ELR (cell line): ENCODE measurements around the gene TAF4B.
"Not testable (repeated sequence)": the region's sequence is repeated elsewhere in the genome, so short reads cannot be mapped to it uniquely, and the experiment has no call there.

Source experiments
- DNase-seq: peaks from one replicate; pipeline ENCODE4 v3.0.0-alpha.2; 2015; ENCODE audit warnings: low read depth

Gene TAF4B

DNA sequence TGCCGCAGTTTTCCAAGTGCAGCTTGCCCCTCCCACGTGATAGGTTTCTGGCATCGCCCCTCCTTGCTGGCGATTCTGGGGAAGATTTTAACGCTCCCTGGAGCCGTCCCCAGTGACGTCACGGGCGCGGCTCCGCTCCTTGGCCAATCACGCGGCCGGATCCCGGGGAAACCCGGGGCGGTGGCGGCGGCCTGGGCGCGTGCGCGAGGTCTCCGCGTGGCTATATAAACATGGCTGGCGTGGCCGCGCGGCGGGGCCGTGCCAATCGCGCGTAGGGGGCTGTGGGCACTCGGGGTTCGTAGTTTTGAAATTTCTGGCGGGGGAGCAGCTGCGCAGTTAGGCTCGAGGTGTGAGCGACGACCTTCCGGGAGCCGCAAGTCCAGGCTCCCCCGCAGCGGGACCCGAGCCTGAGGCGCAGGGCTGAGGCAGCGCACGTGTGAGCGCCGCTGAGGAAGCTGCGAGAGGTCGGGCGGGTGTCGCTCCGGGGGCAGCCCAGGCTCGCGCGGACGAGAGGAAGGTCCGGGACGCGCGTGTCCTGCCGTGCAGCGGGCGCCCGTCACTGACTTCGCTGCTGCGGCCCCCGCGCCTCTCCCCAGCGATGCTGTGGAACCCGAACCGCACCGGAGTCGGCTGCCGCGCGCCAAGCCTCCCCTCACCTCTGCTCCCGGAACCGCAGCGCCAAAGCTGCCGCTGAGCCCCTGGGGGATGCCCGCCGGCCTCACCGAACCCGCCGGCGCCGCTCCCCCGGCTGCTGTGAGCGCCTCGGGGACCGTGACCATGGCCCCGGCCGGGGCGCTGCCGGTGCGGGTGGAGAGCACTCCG lies at the start of gene TAF4B:
Gene TAF4B, plus strand, starts transcription at position 217 of the 822 bp plus-strand sequence. Its CDS starts 489 bp downstream, at position 706.
- peak; percentile 94 for DNase-seq

DNA sequence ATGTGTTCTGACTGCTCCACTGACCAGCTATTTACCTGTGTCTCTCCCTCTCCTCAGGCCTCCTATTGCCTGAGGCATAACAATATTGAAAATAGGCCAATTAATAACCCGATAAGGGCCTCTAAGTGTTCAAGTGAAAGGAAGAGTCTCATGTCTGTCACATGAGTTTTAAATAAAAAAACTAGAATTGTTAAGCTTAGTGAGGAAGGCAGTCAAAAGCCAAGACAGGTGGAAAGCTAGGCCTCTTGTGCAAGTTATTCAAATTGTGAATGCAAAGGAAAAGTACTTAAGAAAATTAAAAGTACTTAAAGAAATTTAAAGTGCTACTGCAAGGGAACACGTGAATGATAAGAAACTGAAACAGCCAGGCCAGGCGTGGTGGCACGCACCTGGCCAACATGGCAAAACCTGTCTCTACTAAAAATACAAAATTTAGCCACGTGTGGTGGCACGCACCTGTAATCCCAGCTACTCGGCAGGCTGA lies 44.9 kb upstream of the TAF4B start:
- no peak for DNase-seq

DNA sequence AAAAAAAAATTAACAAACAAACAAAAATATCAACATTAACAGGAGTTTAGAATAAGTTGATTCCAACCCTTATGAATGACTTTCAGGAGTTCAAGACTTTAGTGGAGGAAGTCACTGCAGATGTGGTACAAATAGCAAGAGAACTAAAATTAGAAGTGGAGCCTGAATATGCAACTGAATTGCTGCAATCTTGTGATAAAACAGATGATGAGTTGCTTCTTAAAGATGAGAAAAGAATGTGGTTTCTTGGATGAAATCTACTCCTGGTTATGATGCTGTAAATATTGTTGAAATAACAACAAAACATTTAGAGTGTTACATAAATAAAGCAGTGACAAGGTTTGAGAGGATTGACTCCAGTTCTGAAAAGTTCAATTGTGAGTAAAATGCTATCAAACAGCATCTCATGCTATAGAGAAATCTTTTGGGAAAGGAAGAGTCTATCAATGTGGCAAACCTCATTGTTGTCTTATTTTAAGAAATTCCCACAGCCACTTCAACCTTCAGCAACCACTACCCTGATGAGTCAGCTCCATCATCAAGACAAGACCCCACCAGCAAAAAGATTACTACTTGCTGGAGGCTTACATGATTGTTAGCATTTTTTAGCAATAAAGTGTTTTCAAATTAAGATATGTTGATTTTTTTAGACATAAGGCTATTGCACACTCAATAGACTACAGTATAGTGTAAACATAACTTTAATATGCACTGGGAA lies 42.7 kb upstream of the TAF4B start:
- DNase-seq, result no peak

GRCh38 chr18:26185267-26185666 lies 41.0 kb upstream of the TAF4B start:
- DNase-seq, result peak; percentile 45

DNA sequence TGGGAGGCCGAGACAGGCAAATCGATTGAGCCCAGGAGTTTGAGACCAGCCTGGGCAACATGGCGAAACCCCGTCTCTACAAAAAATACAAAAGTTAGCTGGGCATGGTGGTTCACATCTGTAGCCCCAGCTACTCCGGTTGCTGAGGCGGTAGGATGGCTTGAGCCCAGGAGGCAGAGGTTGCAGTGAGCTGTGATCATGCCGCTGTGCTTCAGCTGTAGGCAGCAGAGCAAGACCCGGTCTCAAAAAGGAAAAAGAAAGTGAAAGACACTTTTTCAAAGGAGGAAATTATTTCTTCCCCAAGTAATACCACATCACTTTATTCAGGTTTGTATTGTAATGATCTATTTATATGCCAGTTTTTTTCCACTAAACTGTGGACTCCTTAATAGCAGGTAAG lies 35.7 kb upstream of the TAF4B start:
- DNase-seq, result no peak

GRCh38 chr18:26192233-26192632 lies 34.0 kb upstream of the TAF4B start:
- DNase-seq, result no peak

DNA sequence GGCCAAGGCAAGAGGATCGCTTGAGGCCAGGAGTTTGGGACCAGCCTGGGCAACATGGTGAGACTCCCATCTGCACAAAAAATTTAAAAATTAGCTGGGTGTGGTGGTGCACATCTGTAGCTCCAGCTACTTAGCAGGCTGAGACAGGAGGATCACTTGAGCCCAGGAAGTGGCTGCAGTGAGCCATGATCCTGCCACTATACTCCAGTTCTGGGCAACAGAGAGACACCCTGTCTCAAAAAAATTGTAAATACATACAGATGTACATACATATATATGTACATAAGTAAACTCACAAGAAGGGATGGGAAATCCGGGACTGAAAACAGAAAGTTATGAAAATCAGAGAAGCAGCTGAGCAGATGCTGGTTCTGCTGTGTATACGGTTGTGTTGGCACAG lies 29.6 kb upstream of the TAF4B start:
- no peak for DNase-seq

GRCh38 chr18:26202001-26202400 lies 24.2 kb upstream of the TAF4B start:
- DNase-seq, result not testable (repeated sequence)

GRCh38 chr18:26205318-26205717 lies 20.9 kb upstream of the TAF4B start:
- DNase-seq, result no peak

DNA sequence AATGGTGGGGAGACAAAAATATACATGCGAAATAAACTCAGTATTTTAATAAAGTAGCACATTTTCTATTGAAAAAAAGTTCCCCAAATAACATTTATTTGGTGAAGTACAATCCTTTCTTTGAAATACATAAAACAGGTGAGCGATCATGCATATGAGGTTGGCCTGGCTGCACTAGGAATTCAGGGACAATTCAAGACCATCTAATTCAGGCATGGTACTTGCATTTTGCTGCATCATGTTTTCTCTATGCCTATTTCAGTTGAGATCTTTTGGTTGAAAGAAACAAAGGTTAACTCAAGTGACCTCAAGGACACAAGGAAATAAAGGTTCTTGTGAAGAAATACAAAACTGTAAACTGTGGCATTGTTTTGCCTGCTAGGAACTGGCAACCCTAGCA lies 19.8 kb upstream of the TAF4B start:
- DNase-seq, result no peak

- peak; percentile 11 for DNase-seq
Measured at GRCh38 chr18:26207937-26208336, 18.3 kb upstream of the TAF4B start.

- DNase-seq, result no peak
Measured at GRCh38 chr18:26208977-26209376, 17.3 kb upstream of the TAF4B start.

- no peak for DNase-seq
Measured at GRCh38 chr18:26210147-26210546, 16.1 kb upstream of the TAF4B start.

DNA sequence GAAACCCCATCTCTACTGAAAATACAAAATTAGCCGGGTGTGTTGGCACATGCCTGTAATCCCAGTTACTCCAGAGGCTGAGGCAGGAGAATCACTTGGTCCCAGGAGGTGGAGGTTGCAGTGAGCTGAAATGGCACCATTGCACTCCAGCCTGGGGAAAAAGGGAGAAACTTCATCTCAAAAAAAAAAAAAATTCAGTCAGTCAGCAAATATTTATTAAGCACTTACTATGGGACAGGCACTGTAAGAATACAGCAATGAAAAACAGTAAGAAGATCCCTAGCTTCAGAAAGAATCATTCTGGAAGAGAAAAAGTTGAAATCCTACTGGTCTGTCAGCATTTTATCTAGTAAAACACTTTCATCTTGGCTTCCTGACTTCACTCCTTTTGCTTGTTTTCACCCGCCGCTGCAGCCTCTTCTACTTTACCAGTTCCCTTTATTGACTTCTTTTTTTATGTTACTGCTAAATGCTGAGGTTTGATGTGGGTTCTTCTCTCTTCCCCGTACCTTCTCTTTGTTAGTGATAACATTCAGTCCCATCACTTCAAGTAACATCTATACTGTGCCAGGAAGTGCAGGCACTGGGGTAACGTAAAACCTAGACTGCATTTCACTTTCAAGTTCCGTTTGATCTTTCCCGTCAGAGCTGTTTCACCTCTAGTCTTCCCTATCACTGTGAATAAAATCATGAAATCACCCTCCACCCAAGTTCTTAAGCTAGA lies 10.8 kb upstream of the TAF4B start:
- no peak for DNase-seq

DNA sequence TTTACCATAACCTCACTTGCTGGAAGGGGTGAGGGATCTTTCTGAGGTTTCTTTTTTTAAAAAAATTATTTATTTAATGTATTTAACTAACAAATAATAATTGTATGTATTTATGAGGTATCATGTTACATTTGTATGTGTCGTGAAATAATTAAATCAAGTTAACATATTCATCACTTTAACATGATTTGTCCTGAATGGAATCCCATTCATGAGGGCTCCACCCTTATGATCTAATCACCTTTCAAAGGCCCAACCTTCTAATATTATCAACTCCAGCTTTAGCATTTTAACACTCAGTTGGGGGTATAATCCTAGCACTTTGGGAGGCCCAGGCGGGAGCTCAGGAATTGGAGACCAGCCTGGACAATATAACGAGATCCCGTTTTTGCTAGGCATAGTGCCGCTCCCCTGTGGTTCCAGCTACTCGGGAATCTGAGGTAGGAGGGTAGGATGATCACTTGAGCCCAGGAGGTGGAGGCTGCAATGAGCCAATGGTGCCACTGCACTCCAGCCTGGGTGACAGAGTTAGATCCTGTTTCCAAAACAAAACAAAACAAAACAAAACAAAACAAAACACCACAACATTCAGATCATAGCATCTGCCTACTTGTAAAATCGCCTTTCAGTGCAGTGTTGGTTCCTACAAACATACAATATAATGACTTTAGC lies 1.1 kb upstream of the TAF4B start:
- DNase-seq, result no peak

DNA sequence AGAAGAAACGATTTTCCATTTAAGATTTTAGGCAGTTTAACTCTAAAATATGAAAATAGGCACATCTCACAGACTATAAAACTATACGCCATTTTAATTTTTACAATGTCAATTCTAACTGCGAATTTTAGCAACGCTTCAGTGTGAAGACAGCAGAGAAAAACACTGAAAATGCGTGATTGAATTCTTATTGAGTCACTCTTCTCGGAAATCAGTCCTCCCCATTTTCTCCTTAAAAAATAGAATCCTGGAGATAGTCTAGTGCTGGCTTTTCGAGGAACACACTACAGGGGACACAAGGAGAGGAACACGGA lies 373 bp upstream of the TAF4B start:
- DNase-seq, result no peak

DNA sequence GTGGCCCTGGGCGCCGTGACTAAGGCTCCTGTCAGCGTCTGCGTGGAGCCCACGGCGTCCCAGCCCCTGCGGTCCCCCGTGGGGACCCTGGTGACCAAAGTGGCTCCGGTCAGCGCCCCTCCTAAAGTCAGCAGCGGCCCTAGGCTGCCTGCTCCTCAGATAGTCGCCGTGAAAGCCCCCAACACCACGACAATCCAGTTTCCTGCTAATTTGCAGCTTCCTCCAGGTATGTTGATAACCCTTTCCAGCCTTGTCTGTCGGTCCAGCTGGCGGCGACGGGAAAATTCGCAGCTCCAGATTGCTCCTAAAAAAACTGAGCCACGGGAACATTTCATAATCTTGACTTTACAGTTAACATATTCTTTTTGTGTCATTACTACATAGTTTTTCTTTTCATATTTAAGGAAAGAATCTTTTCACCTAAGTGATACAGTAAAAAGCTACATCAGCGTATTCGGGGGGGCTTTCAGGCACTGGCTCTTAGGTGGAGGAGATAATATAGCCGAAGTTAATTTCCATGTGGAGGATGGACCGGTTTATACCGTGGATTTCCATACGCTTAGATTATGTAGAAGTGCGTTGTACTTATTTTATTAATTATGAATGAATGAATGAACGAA lies 916 bp downstream of the TAF4B start:
- DNase-seq, result peak; percentile 39

DNA sequence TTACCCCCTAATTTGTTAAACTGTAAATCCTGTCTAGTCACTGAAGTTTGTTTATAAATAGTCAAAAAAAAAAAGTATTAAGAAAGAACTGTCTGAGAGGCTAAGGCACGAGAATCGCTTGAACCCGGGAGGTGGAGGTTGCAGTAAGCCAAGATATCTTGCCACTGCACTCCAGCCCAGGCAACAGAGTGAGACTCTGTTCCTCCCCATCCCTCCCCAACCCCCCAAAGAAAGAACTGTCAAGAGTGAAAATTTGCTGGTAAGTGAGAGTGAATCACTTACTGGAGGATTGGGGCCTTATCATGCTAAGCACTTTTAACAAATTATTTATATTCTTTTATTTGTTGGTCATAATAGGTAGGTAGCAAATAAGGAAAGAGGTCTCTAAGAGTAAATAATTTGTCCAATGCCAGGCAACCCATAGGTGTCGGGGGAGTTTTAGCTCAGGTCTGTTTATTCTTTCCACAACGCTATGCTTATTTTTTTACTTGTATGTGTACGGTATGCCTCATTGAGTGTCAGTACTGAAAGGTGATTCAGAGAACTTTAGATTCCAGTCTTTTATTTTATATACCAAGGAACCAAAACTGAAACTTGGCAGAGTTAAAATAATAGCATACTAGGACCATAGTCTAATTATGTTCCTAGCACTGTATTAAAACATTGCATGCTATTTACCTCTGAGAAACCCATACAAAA lies 2.5 kb downstream of the TAF4B start:
- no peak for DNase-seq

DNA sequence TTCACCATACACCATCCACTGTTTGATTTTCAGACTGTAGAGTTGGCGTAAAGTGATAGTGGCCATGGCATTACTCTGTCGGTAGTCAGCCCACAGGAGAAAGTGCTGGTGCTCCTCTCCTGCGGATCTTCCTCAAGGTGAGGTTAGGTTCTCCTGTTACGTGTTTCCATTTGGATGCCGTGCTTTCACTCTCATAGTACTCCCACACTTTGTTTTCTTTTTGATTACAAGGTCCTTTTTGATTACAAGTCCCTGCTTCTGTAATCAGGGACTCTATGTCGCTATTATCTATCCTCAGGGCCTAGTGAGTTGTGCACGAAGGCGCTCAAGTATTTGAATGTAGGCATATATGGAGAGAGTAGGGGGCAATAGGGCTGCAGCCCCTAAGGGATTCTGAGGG lies 4.3 kb downstream of the TAF4B start:
- DNase-seq, result no peak

- no peak for DNase-seq
Measured at GRCh38 chr18:26233208-26233607, 7.0 kb downstream of the TAF4B start.

DNA sequence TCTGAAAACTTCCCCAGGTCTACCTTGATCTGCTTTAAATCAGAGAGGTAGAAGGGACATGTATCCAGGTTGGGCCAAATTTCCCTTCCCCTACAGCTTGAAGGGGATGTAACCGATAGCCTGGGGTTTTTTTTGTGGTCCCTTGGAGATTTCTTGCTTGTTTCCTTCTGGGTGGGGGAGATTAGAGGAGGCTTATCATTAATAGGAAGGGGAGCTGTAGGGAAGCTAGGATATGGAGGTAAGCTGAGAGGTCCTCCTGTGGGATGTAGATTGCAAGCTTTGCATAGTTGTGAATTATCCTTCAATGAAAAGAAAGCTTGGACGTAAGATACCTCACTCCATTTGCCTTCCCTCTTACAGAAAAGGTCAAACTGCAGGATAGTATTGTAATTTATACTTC lies 11.1 kb downstream of the TAF4B start:
- not testable (repeated sequence) for DNase-seq
